IPS DF 6.9 (cell line): ENCODE results near the gene SLC35F1.

Source experiments
- DNase-seq: peaks from one replicate; pipeline ENCODE4 v3.0.0-alpha.2; 2013; ENCODE audit warnings: low read depth, low spot score
- H3K27ac ChIP-seq: one replicate; pipeline ENCODE4 v1.5.1; 2013; ENCODE audit warnings: low read length, control low read depth
- H3K27me3 ChIP-seq: 2 replicates; pipeline ENCODE4 v1.6.1; 2013; ENCODE audit warnings: mild to moderate bottlenecking, low read length; ENCODE audit not compliant: control insufficient read depth, insufficient read depth
- H3K36me3 ChIP-seq: 2 replicates; pipeline ENCODE4 v1.6.1; 2013; ENCODE audit warnings: low read length; ENCODE audit not compliant: control insufficient read depth, insufficient read depth
- H3K4me1 ChIP-seq: 2 replicates; pipeline ENCODE4 v1.6.1; 2013; ENCODE audit warnings: low read length; ENCODE audit not compliant: control insufficient read depth, insufficient read depth
- H3K4me3 ChIP-seq: 2 replicates; pipeline ENCODE4 v1.5.1; 2013; ENCODE audit warnings: mild to moderate bottlenecking, low read length
- H3K9me3 ChIP-seq: 2 replicates; pipeline ENCODE4 v1.6.1; 2013; ENCODE audit warnings: low read length, inconsistent platforms; ENCODE audit not compliant: control insufficient read depth, insufficient read depth
- WGBS: extraction: QIAGEN DNeasy Blood & Tissue Kit; methylation state at CpG from one replicate; pipeline ENCODE4 v1.1.7; 2013; ENCODE audit warnings: mixed read lengths, missing lambda C conversion rate; ENCODE audit not compliant: insufficient read length, insufficient coverage; 5-methylcytosine and 5-hydroxymethylcytosine counted together

SLC35F1 gene

GRCh38 chr6:118135371-118135770 lies 228.3 kb downstream of the SLC35F1 start:
- no peaks in the 10 kb centered on the region for H3K27me3 ChIP-seq
- H3K36me3 ChIP-seq = no peaks in the 10 kb centered on the region
- no peaks in the 10 kb centered on the region for H3K4me1 ChIP-seq
- no peak overlapping the region for H3K4me3 ChIP-seq
- no peak overlapping the region for H3K27ac ChIP-seq
- H3K9me3 ChIP-seq = no peaks in the 10 kb centered on the region
- WGBS = no CpG with 5 or more reads among the region's 2 CpGs
- no peak for DNase-seq

- H3K4me3 ChIP-seq = no peak overlapping the region
- H3K27me3 ChIP-seq = no peaks in the 10 kb centered on the region
- no peaks in the 10 kb centered on the region for H3K9me3 ChIP-seq
- H3K27ac ChIP-seq = no peak overlapping the region
- no peak for DNase-seq
- no CpG with 5 or more reads among the region's 1 CpG for WGBS
- no peaks in the 10 kb centered on the region for H3K36me3 ChIP-seq
- H3K4me1 ChIP-seq = no peaks in the 10 kb centered on the region
These were observed 234.1 kb downstream of the SLC35F1 start for GRCh38 chr6:118141211-118141610.

GRCh38 chr6:118146584-118146983 lies 239.5 kb downstream of the SLC35F1 start:
- Histone ChIP-seq H3K27ac (no peak overlapping the region), H3K9me3 (no peaks in the 10 kb centered on the region), H3K4me1 (no peaks in the 10 kb centered on the region), H3K36me3 (no peaks in the 10 kb centered on the region), H3K27me3 (no peaks in the 10 kb centered on the region), H3K4me3 (no peak overlapping the region)
- DNase-seq = no peak
- no CpG with 5 or more reads among the region's 1 CpG for WGBS

- no peak overlapping the region for H3K27ac ChIP-seq
- H3K36me3 ChIP-seq = no peaks in the 10 kb centered on the region
- H3K4me1 ChIP-seq = no peaks in the 10 kb centered on the region
- no peak for DNase-seq
- H3K9me3 ChIP-seq = no peaks in the 10 kb centered on the region
- H3K4me3 ChIP-seq = no peak overlapping the region
- no CpG with 5 or more reads among the region's 5 CpGs for WGBS
- no peaks in the 10 kb centered on the region for H3K27me3 ChIP-seq
These were observed 240.4 kb downstream of the SLC35F1 start for GRCh38 chr6:118147511-118147910.

GRCh38 chr6:118148561-118148960 lies 241.5 kb downstream of the SLC35F1 start:
- Histone ChIP-seq H3K4me3 (no peak overlapping the region), H3K4me1 (no peaks in the 10 kb centered on the region), H3K9me3 (no peaks in the 10 kb centered on the region), H3K27me3 (no peaks in the 10 kb centered on the region), H3K36me3 (no peaks in the 10 kb centered on the region), H3K27ac (no peak overlapping the region)
- DNase-seq = no peak
- WGBS = no CpG with 5 or more reads among the region's 2 CpGs

GRCh38 chr6:118152524-118152923 lies 245.5 kb downstream of the SLC35F1 start:
- Histone ChIP-seq H3K4me1 (no peaks in the 10 kb centered on the region), H3K9me3 (no peaks in the 10 kb centered on the region), H3K27me3 (no peaks in the 10 kb centered on the region), H3K4me3 (no peak overlapping the region), H3K27ac (no peak overlapping the region), H3K36me3 (no peaks in the 10 kb centered on the region)
- DNase-seq = no peak

GRCh38 chr6:118161343-118161742 lies 254.3 kb downstream of the SLC35F1 start:
- no peak overlapping the region for H3K27ac ChIP-seq
- WGBS = no CpG with 5 or more reads among the region's 1 CpG
- no peak for DNase-seq
- no peak overlapping the region for H3K4me3 ChIP-seq
- H3K36me3 ChIP-seq = no peaks in the 10 kb centered on the region
- no peaks in the 10 kb centered on the region for H3K4me1 ChIP-seq
- no peaks in the 10 kb centered on the region for H3K27me3 ChIP-seq
- no peaks in the 10 kb centered on the region for H3K9me3 ChIP-seq

- Histone ChIP-seq H3K36me3 (no peaks in the 10 kb centered on the region), H3K27me3 (no peaks in the 10 kb centered on the region), H3K9me3 (no peaks in the 10 kb centered on the region), H3K27ac (no peak overlapping the region), H3K4me1 (no peaks in the 10 kb centered on the region), H3K4me3 (no peak overlapping the region)
- no CpG with 5 or more reads among the region's 1 CpG for WGBS
- DNase-seq = no peak
These were observed 256.5 kb downstream of the SLC35F1 start for GRCh38 chr6:118163542-118163941.

GRCh38 chr6:118165500-118165899 lies 258.4 kb downstream of the SLC35F1 start:
- H3K27ac ChIP-seq = no peak overlapping the region
- H3K9me3 ChIP-seq = no peaks in the 10 kb centered on the region
- H3K4me1 ChIP-seq = no peaks in the 10 kb centered on the region
- H3K27me3 ChIP-seq = no peaks in the 10 kb centered on the region
- DNase-seq = no peak
- no peak overlapping the region for H3K4me3 ChIP-seq
- H3K36me3 ChIP-seq = no peaks in the 10 kb centered on the region
- no CpG with 5 or more reads among the region's 1 CpG for WGBS

GRCh38 chr6:118168421-118168820 lies 261.4 kb downstream of the SLC35F1 start:
- Histone ChIP-seq H3K27me3 (no peaks in the 10 kb centered on the region), H3K9me3 (no peaks in the 10 kb centered on the region), H3K4me3 (no peak overlapping the region), H3K36me3 (no peaks in the 10 kb centered on the region), H3K4me1 (no peaks in the 10 kb centered on the region), H3K27ac (no peak overlapping the region)
- DNase-seq = no peak
- WGBS = no CpG with 5 or more reads among the region's 5 CpGs

- H3K36me3 ChIP-seq = no peaks in the 10 kb centered on the region
- WGBS = no CpG with 5 or more reads among the region's 2 CpGs
- H3K4me1 ChIP-seq = no peaks in the 10 kb centered on the region
- DNase-seq = no peak
- H3K27me3 ChIP-seq = no peaks in the 10 kb centered on the region
- H3K9me3 ChIP-seq = no peaks in the 10 kb centered on the region
- H3K27ac ChIP-seq = no peak overlapping the region
- H3K4me3 ChIP-seq = no peak overlapping the region
These were observed 264.8 kb downstream of the SLC35F1 start for GRCh38 chr6:118171852-118172251.
